GM12892 (cell line): ENCODE data around the gene DHRS2.
A peak's percentile ranks its signal among the peaks of the same experiment; 100 is the strongest.

Experiments used
- DNase-seq: peaks from one replicate; pipeline ENCODE4 v3.0.0; 2011; ENCODE audit not compliant: insufficient read length
- FAIRE-seq: peaks from 2 replicates; lab custom pipeline; 2011; peaks lifted over from hg19 to GRCh38; lab: Jason Lieb, UNC
- POLR2A ChIP-seq: IDR thresholded peaks from 2 replicates; pipeline ENCODE4 v1.6.1; 2011; ENCODE audit warnings: low read depth, low read length, control low read depth
- POLR2AphosphoS5 ChIP-seq: IDR thresholded peaks from 2 replicates; pipeline ENCODE4 v1.6.1; 2011; ENCODE audit warnings: low read depth, low read length, control low read depth
- TAF1 ChIP-seq: IDR thresholded peaks from 2 replicates; pipeline ENCODE4 v1.6.1; 2011; ENCODE audit warnings: low read depth, mild to moderate bottlenecking, control low read depth, low read length, borderline replicate concordance

The DHRS2 gene

GRCh38 chr14:23613242-23614070 lies 22.7 kb upstream of the DHRS2 start:
- FAIRE-seq, result no peak
- no peak for DNase-seq
- TF ChIP-seq TAF1 (no peak), POLR2A (no peak), POLR2AphosphoS5 (no peak)

GRCh38 chr14:23614395-23614828 lies 21.8 kb upstream of the DHRS2 start:
- FAIRE-seq, result no peak
- no peak for DNase-seq
- TF ChIP-seq POLR2AphosphoS5, result no peak
- TF ChIP-seq TAF1, result no peak
- TF ChIP-seq POLR2A, result no peak

- FAIRE-seq (no peak), DNase-seq (no peak)
- TF ChIP-seq POLR2A (no peak), POLR2AphosphoS5 (no peak), TAF1 (no peak)
Measured at GRCh38 chr14:23615856-23616255, 20.3 kb upstream of the DHRS2 start.

GRCh38 chr14:23617539-23617938 lies 18.6 kb upstream of the DHRS2 start:
- no peak for FAIRE-seq
- no peak for TF ChIP-seq POLR2A
- TF ChIP-seq POLR2AphosphoS5, result no peak
- no peak for TF ChIP-seq TAF1
- DNase-seq, result no peak

DNA sequence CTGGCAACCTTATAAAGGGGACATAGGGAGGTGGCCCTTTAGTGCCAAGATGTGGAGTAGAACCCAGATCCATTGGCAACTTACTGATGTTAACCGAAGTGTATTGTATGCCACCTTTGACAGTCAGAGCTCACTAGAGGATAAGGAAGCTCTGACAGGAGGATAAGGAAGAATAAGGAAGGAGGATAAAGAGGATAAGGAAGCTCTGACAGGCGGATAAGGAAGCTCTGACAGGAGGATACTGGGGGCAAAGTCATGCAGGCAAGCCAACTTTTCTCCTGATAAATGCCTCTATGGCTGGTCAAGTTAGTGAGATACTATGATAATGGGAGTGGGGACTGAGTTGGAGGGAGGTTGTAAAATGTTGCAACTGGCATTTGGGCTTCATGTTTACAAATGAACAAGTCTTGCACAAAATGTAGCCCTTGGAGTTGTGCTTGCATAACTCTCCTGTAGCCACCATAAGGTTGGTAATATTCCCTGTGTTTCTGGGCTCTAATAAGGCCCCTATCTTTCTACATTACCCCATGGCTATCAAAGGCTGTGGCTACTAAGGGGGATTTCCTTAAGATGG lies 17.7 kb upstream of the DHRS2 start:
- TF ChIP-seq POLR2A (no peak), TAF1 (no peak), POLR2AphosphoS5 (no peak)
- no peak for FAIRE-seq

GRCh38 chr14:23620177-23620702 lies 15.9 kb upstream of the DHRS2 start:
- no peak for TF ChIP-seq POLR2AphosphoS5
- FAIRE-seq, result no peak
- DNase-seq, result no peak

More for the DNA sequence above, 17.7 kb upstream of the DHRS2 start:
- DNase-seq, result no peak

GRCh38 chr14:23621204-23621931 lies 14.8 kb upstream of the DHRS2 start:
- FAIRE-seq (peak; percentile 46), DNase-seq (no peak)
- TF ChIP-seq POLR2AphosphoS5 (no peak), TAF1 (no peak), POLR2A (no peak)

- no peak for DNase-seq
- TF ChIP-seq TAF1, result no peak
- TF ChIP-seq POLR2A, result no peak
- TF ChIP-seq POLR2AphosphoS5, result no peak
- FAIRE-seq, result no peak
Measured at GRCh38 chr14:23621932-23622730, 14.0 kb upstream of the DHRS2 start.

DNA sequence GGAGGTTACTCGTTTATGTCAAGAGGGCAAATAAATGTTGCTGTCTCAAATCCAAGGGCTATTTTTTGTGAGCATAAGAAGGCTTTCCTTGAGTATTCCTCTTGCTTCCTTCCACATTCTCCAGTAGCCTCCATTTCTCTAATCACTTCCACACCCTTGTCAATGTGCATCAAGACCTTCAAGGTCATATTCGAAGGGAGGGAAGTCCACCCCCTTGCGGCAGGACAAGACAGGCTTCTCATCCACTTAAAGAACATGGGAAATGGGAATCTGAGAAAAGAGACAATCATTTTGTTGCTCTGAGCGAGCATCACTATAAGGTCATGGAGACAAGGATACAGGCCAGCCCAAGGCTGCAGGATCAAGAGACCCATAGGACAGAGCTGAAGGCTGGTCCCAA lies 13.2 kb upstream of the DHRS2 start:
- DNase-seq, result no peak
- TF ChIP-seq POLR2AphosphoS5, result no peak
- no peak for TF ChIP-seq TAF1
- no peak for TF ChIP-seq POLR2A
- no peak for FAIRE-seq

- DNase-seq (no peak), FAIRE-seq (no peak)
- TF ChIP-seq POLR2A (no peak), TAF1 (no peak)
Measured at GRCh38 chr14:23623962-23624361, 12.2 kb upstream of the DHRS2 start.
